AG09309 (cell line): ENCODE measurements around the gene RGS2.

Experiments
- DNase-seq: peaks from one replicate; pipeline ENCODE4 v3.0.0-alpha.2; 2010; ENCODE audit warnings: low read depth
- H3K4me3 ChIP-seq: 2 replicates; pipeline ENCODE4 v1.5.1; 2011; ENCODE audit warnings: mild to moderate bottlenecking, low read depth, low read length, moderate library complexity; ENCODE audit not compliant: control insufficient read depth
- TF ChIP-seq, protein P1 (sequence below): IDR thresholded peaks from 2 replicates; pipeline ENCODE4 v1.5.1; 2011; ENCODE audit warnings: mild to moderate bottlenecking, low read depth, low read length, inconsistent platforms; ENCODE audit not compliant: insufficient read depth, control insufficient read depth; ENCODE audit errors: missing control alignments

Gene RGS2

GRCh38 chr1:192852001-192852947 is 43.4 kb downstream of the RGS2 start:
- H3K4me3 ChIP-seq, result no peak overlapping the region
- no peak for DNase-seq
- TF ChIP-seq, protein P1, sequence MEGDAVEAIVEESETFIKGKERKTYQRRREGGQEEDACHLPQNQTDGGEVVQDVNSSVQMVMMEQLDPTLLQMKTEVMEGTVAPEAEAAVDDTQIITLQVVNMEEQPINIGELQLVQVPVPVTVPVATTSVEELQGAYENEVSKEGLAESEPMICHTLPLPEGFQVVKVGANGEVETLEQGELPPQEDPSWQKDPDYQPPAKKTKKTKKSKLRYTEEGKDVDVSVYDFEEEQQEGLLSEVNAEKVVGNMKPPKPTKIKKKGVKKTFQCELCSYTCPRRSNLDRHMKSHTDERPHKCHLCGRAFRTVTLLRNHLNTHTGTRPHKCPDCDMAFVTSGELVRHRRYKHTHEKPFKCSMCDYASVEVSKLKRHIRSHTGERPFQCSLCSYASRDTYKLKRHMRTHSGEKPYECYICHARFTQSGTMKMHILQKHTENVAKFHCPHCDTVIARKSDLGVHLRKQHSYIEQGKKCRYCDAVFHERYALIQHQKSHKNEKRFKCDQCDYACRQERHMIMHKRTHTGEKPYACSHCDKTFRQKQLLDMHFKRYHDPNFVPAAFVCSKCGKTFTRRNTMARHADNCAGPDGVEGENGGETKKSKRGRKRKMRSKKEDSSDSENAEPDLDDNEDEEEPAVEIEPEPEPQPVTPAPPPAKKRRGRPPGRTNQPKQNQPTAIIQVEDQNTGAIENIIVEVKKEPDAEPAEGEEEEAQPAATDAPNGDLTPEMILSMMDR, result no peak

DNA sequence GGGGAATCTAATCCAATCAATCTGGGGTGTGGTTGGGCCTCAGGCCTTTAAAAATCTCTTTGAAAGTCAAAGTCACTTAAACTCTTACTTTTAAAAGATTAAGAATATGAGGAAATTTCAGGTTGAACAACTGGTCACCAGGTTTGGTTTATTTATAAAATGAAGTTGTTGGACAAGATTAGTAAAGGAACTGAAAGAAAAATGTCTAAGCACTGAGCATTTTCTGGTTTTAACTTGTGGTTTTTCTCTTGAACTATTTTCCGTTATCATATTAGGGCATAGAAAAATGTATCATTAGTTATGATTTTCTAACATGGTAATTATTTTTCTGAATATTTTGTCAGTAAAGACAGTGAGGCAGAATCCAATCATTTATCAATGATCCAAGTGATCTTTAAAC is 49.6 kb downstream of the RGS2 start:
- DNase-seq, result no peak
- TF ChIP-seq, protein P1, result no peak
- H3K4me3 ChIP-seq, result no peak overlapping the region

- TF ChIP-seq, protein P1, result no peak
- no peak overlapping the region for H3K4me3 ChIP-seq
- no peak for DNase-seq
Observed at GRCh38 chr1:192859808-192860207, 51.0 kb downstream of the RGS2 start.

DNA sequence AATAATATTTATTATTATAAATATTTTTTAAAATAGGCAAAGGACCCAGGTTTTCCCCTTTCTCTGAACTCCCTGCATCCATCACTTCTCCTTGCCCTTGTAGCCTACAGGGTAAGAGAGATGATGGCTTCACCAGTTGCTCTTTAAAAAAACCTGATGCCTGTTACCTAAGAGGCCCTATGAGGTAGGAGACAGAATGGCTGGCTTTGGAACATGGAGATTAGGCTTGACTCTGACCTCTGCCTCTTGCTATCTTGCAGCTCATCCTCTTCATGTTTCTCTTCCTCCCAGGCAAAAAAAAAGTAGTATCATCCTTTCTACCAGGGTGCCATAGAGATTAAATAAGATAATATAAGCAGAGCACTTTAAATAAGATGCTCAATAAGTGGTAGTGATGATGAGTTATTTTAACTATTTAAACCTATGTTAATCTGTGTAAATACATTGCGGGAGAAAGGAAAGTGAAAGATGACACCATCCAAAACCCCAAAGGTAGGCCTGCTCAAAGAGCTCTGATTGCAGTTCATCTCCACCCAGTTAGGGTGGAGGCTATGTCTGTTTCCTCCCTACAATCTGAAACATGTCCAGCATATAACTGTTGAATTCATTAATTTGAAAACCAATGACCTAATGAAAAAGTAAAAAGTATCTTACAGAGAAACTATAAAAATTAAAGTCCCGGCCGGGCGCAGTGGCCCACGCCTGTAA is 51.8 kb downstream of the RGS2 start:
- no peak overlapping the region for H3K4me3 ChIP-seq
- TF ChIP-seq, protein P1, result no peak
- no peak for DNase-seq

DNA sequence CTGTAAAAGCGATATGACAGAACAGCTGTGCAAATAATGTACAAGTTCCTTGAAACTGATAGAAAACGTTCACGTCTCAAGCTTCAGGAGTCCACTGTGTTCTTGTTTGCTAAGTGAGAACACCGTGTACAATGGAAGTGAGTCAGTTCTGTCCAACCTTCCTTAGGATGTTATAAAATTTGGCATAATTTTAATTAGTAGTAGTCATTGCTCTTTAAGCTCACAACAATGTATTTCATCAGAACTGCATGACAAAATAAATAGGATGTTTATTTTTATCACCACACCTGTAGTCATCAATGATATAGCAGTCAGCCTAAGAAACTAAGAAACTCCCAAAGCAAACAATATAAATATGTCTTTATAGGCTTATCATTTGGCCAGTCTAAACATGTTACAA is 53.0 kb downstream of the RGS2 start:
- TF ChIP-seq, protein P1, result no peak
- DNase-seq, result no peak
- no peak overlapping the region for H3K4me3 ChIP-seq
